GM19395 (cell line): Measurements from ENCODE around the gene IQGAP1.
A peak's percentile ranks its signal among the peaks of the same experiment; 100 is the strongest.
"Not testable (repeated sequence)": the region's sequence is repeated elsewhere in the genome, so short reads cannot be mapped to it uniquely, and the experiment has no call there.

Experiments
- ATAC-seq: cut with Tn5 transposase; IDR thresholded peaks from one replicate; pipeline ENCODE4 v1.9.1; 2021; ENCODE audit warnings: mild to moderate bottlenecking, moderate library complexity; ENCODE audit not compliant: unreplicated experiment

IQGAP1 gene, protein sequence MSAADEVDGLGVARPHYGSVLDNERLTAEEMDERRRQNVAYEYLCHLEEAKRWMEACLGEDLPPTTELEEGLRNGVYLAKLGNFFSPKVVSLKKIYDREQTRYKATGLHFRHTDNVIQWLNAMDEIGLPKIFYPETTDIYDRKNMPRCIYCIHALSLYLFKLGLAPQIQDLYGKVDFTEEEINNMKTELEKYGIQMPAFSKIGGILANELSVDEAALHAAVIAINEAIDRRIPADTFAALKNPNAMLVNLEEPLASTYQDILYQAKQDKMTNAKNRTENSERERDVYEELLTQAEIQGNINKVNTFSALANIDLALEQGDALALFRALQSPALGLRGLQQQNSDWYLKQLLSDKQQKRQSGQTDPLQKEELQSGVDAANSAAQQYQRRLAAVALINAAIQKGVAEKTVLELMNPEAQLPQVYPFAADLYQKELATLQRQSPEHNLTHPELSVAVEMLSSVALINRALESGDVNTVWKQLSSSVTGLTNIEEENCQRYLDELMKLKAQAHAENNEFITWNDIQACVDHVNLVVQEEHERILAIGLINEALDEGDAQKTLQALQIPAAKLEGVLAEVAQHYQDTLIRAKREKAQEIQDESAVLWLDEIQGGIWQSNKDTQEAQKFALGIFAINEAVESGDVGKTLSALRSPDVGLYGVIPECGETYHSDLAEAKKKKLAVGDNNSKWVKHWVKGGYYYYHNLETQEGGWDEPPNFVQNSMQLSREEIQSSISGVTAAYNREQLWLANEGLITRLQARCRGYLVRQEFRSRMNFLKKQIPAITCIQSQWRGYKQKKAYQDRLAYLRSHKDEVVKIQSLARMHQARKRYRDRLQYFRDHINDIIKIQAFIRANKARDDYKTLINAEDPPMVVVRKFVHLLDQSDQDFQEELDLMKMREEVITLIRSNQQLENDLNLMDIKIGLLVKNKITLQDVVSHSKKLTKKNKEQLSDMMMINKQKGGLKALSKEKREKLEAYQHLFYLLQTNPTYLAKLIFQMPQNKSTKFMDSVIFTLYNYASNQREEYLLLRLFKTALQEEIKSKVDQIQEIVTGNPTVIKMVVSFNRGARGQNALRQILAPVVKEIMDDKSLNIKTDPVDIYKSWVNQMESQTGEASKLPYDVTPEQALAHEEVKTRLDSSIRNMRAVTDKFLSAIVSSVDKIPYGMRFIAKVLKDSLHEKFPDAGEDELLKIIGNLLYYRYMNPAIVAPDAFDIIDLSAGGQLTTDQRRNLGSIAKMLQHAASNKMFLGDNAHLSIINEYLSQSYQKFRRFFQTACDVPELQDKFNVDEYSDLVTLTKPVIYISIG (N-terminal part only)

GRCh38 chr15:90387534-90388461, at the start of gene IQGAP1:
Gene IQGAP1, plus strand, starts transcription at chr15:90388242. Its CDS starts 100 bp downstream, at chr15:90388342.
- peak; percentile 94 for ATAC-seq

DNA sequence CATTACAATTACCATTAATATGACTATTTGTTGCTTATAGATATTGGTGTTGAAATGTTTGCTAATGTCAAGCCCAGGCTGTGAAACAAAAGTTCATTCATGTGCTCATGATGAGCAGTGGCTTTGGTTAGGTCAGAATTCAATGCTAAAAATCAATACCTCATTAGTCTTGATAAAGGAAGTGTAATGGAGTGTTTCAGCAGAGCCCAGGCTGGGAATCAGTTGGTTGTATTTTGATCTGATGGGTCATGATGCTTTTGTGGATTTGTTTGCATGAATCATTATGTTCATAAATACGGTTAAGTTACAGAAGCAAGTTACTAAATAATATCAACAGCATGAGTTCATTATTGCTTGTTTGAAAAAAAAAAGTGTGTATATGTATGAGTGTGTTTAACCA, 49.5 kb upstream of the IQGAP1 start:
- ATAC-seq = no peak

DNA sequence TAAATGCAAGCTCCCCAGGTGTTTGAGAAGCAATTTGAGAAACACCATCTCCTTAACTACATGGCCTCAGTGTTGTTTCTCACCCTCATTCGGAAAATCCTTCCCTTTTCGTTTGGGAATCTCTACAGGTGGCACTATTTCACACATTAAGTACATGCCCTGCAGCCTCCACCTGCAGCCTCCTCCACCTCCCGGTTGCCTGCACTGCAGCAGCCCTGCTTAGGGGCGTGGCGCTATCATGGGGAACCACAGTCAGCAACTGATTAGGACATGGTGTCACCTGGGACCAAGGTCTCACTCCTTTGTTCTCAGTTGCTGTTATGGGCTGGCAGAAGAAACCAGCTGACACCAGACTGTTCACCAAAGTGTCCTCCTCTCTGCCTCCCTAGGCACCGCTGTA, 47.7 kb upstream of the IQGAP1 start:
- ATAC-seq = no peak

- ATAC-seq = no peak
Measured at GRCh38 chr15:90343302-90343790, 44.7 kb upstream of the IQGAP1 start.

DNA sequence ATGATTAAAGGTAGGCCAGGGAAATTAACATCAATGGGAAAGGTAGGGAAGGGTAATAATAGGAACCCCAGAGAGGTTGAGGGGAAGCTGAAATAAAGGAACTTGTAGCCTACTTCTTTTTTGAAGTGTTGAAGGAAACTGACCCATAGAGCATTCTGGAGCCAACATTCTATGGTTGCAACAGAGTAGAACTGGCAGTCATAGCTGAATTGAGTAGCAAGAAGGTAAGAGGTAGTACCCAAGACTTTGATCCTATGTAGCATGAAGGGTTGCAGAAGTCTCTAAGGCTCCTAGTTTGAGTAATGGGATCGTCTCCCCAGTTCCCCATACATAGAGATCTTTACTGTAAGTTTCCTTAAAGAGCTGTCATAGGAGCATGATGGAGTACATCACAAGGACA, 43.4 kb upstream of the IQGAP1 start:
- no peak for ATAC-seq

GRCh38 chr15:90345857-90346256, 42.2 kb upstream of the IQGAP1 start:
- no peak for ATAC-seq

DNA sequence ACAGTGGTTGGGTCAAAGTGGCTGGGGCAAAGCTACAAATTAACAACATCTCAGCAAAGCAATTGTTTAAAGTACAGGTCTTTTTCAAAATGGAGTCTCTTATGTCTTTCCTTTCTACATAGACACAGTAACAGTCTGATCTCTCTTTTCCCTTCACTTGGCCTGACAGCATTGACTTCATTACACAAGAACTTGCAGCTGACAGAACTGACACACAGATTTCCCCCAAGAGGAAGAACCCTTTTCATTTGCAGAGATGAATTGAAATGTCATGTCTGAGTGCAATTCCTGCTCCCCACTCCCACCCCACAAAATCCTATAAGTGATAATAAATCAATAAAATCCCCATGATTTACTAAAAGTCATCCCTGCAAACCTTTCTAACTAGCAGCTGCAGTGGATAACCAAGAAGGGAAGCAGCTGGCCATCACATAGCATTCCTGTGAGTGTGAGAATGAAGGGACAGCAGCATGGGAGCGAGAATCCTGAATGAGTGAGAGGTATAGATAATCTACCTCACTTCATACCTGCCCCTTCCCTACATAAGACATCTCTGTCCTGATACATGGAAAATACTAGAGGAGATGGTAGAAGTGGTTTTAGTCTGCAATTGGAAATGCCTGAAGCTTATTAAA, 40.5 kb upstream of the IQGAP1 start:
- not testable (repeated sequence) for ATAC-seq

GRCh38 chr15:90348456-90348855, 39.6 kb upstream of the IQGAP1 start:
- no peak for ATAC-seq

DNA sequence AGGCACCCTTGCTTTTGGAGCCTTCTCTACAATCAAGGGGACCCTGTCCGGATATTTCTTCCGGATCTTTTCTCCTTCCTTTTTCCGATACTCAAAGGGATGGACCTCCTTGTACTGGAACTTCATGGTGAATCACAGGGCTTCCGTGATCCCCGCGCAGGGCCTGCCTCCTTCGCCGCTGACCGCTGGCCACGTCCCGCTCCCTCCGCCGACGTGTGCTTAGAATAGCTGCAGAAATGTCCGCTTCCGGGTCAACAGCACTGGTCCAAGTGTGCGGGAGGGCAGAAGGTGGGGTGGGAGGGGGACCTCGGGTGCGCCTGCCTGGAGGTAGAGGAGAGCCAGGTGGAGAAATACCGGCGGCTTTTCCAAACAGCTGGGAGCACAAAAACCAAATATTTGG, 39.0 kb upstream of the IQGAP1 start:
- no peak for ATAC-seq

- no peak for ATAC-seq
Measured at GRCh38 chr15:90349821-90350220, 38.2 kb upstream of the IQGAP1 start.

DNA sequence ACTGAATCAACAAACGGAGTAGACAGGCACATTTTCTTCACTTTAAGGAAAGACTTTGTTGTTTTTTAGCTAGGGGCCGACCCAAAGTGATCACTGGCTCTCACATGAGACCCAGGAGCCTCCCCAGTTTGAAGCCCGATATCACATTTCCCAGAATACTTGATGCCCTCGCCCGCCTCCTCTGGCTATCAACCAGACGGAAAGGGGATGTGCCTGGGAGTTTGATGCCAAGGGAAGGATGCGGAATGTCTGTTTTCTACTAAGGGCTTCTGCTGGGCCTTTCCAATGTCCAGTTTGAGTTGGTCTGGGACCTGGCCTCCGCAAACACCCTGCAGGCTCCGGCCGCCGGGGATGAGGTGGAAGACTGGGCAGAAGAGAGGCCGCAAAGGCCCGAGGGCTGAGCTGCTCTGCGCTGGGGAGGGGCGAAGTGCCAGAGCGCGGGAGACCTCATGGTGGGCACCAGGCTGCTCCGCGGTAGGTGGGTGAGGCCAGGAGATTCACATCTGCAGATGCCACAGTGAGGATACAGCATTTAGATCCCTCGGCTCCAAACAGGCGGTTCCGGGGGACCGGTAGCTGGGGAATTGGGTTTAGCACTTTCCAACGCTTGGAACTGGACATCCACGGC, 36.4 kb upstream of the IQGAP1 start:
- ATAC-seq = peak; percentile 36

GRCh38 chr15:90352107-90352893, 35.7 kb upstream of the IQGAP1 start, which contains the start of gene ZNF774:
Gene ZNF774, plus strand, starts transcription at chr15:90352284. Its CDS starts 2,377 bp downstream, at chr15:90354661.
- ATAC-seq = peak; percentile 98

DNA sequence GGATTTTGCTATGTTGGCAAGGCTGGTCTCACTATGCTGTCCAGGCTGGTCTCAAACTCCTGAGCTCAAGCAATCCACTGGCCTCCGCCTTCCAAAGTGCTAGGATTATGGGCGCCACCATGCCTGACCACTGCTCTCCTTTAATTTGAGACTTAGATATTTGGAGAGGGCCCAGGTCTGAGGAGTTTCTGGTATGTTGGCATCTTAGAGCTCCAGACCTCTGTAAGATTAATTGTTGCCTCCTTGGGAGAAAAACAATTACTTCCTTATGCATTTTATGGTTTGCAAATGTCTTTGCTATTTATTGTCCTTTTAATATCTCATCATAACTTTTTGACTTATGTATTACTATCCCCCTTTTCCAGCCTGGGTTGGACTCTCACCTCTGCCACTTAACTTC, 33.1 kb upstream of the IQGAP1 start:
- ATAC-seq = no peak

- no peak for ATAC-seq
Measured at GRCh38 chr15:90358124-90359033, 29.7 kb upstream of the IQGAP1 start.

- ATAC-seq = no peak
Measured at GRCh38 chr15:90360746-90361145, 27.3 kb upstream of the IQGAP1 start.

DNA sequence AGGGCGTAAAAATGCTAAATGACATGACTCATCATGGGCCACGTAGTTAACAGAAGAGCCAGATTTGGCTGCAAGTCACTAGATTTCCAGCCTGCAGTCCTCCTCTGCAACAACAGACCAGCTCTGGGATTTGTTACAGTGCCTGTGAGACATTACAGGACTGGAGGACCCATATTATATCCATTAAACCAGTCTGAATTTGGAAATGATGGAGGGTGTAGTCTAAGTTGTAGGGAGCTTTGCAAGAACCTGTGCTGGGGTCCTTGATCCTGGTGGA, 25.2 kb upstream of the IQGAP1 start:
- ATAC-seq = no peak

- no peak for ATAC-seq
Measured at GRCh38 chr15:90364251-90364650, 23.8 kb upstream of the IQGAP1 start.
